ENCODE results near the gene REG3G. TPM values are rescaled to one million over a fixed set of nuclear protein-coding genes. Genes with fewer than 3 reads are reported as not detected.

REG3G gene
- total RNA-seq, 4 donors from 2014 or later, result not detected

- intact Hi-C loops (cut with DNase I; ENCODE audit: low total_unique reads), result no loop called here
- no peak for DNase-seq (ENCODE audit: low spot score in 2 of 2)
- TF ChIP-seq POLR2A (IDR thresholded peaks at IDR 0.05) (no peak), CTCF (IDR thresholded peaks at IDR 0.05) (no peak)
- WGBS, 2 donors, result 43 to 45% methylated on average over 4 of the region's 4 CpGs
- H3K4me3 ChIP-seq (ENCODE audit: low read depth, poor library complexity, severe bottlenecking), result no peak overlapping the region
Observed at GRCh38 chr2:78982638-78983330, 42.7 kb upstream of the REG3G start.

GRCh38 chr2:78984386-78984785 is 41.1 kb upstream of the REG3G start:
- intact Hi-C loops (cut with DNase I; ENCODE audit: low total_unique reads), result no loop called here

GRCh38 chr2:78985558-78985957 is 39.9 kb upstream of the REG3G start:
- 68 to 73% methylated on average over 1 of the region's 1 CpG for WGBS, 2 donors
- no peak overlapping the region for H3K4me3 ChIP-seq (ENCODE audit: low read depth, poor library complexity, severe bottlenecking)

More at GRCh38 chr2:78984386-78984785, 41.1 kb upstream of the REG3G start:
- no peak overlapping the region for H3K4me3 ChIP-seq (ENCODE audit: low read depth, poor library complexity, severe bottlenecking)
- TF ChIP-seq CTCF (IDR thresholded peaks at IDR 0.05) (no peak), POLR2A (IDR thresholded peaks at IDR 0.05) (no peak)
- DNase-seq (ENCODE audit: low spot score in 2 of 2), result no peak
- WGBS, 2 donors, result 77 to 81% methylated on average over 7 of the region's 7 CpGs

GRCh38 chr2:78989051-78989450 is 36.5 kb upstream of the REG3G start:
- no peak for DNase-seq (ENCODE audit: low spot score in 2 of 2)
- H3K4me3 ChIP-seq (ENCODE audit: low read depth, poor library complexity, severe bottlenecking), result no peak overlapping the region
- 61 to 64% methylated on average over 2 of the region's 2 CpGs for WGBS, 2 donors
- intact Hi-C loops (cut with DNase I; ENCODE audit: low total_unique reads), result no loop called here
- no peak for TF ChIP-seq POLR2A (IDR thresholded peaks at IDR 0.05)
- no peak for TF ChIP-seq CTCF (IDR thresholded peaks at IDR 0.05)

More at GRCh38 chr2:78985558-78985957, 39.9 kb upstream of the REG3G start:
- no peak for DNase-seq (ENCODE audit: low spot score in 2 of 2)
- no peak for TF ChIP-seq CTCF (IDR thresholded peaks at IDR 0.05)
- intact Hi-C loops (cut with DNase I; ENCODE audit: low total_unique reads), result no loop called here

- H3K4me3 ChIP-seq (ENCODE audit: low read depth, poor library complexity, severe bottlenecking), result no peak overlapping the region
Observed at GRCh38 chr2:78992451-78992806, 33.1 kb upstream of the REG3G start.

More at GRCh38 chr2:78992451-78992806, 33.1 kb upstream of the REG3G start:
- intact Hi-C loops (cut with DNase I; ENCODE audit: low total_unique reads), result no loop called here
- no peak for TF ChIP-seq CTCF (IDR thresholded peaks at IDR 0.05)
- TF ChIP-seq POLR2A (IDR thresholded peaks at IDR 0.05), result no peak
- WGBS, 2 donors, result 25 to 32% methylated on average over 11 of the region's 11 CpGs
- DNase-seq (ENCODE audit: low spot score in 2 of 2), result no peak

Measured in lower leg skin (tissue), 4 donors.